GM13976 (cell line): Measurements from ENCODE around the gene ABHD15.

Experiments
- DNase-seq: peaks from one replicate; pipeline ENCODE4 v3.0.0; 2012; ENCODE audit warnings: low spot score
- in situ Hi-C: fragments of 300-500 bp; cut with MboI; formaldehyde crosslinking; loops from one replicate; pipeline ENCODE4 v1.12.0; 2022; ENCODE audit warnings: low sequenced_read_pairs, mixed read lengths, inconsistent platforms; ENCODE audit not compliant: unreplicated experiment
- TF ChIP-seq, protein P1 (sequence below): IDR thresholded peaks from 2 replicates; pipeline ENCODE4 v1.5.1; 2012; ENCODE audit warnings: borderline replicate concordance, mild to moderate bottlenecking; ENCODE audit not compliant: insufficient read depth; ENCODE audit errors: extremely low read depth, missing control alignments, control extremely low read depth

Gene ABHD15

GRCh38 chr17:29514792-29515191, 52.0 kb downstream of the ABHD15 start:
- in situ Hi-C loops: no loop called here
- TF ChIP-seq, protein P1, sequence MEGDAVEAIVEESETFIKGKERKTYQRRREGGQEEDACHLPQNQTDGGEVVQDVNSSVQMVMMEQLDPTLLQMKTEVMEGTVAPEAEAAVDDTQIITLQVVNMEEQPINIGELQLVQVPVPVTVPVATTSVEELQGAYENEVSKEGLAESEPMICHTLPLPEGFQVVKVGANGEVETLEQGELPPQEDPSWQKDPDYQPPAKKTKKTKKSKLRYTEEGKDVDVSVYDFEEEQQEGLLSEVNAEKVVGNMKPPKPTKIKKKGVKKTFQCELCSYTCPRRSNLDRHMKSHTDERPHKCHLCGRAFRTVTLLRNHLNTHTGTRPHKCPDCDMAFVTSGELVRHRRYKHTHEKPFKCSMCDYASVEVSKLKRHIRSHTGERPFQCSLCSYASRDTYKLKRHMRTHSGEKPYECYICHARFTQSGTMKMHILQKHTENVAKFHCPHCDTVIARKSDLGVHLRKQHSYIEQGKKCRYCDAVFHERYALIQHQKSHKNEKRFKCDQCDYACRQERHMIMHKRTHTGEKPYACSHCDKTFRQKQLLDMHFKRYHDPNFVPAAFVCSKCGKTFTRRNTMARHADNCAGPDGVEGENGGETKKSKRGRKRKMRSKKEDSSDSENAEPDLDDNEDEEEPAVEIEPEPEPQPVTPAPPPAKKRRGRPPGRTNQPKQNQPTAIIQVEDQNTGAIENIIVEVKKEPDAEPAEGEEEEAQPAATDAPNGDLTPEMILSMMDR: no peak
- DNase-seq: no peak

- in situ Hi-C loops: no loop called here
- no peak for DNase-seq
- TF ChIP-seq, protein P1: no peak
Measured at GRCh38 chr17:29510953-29511352, 55.9 kb downstream of the ABHD15 start.
